Measurements from ENCODE around the gene GPC1.

- no peak for TF ChIP-seq EZH2 (IDR thresholded peaks at IDR 0.05; ENCODE audit: borderline replicate concordance, low read depth, low read length, severe bottlenecking)
- no peak for TF ChIP-seq CTCF (IDR thresholded peaks at IDR 0.05; ENCODE audit: extremely low read depth in 1 of 2, insufficient read depth in 1 of 2, low read depth in 1 of 2, low read length in 2 of 2)
- no peak for TF ChIP-seq POLR2A (IDR thresholded peaks at IDR 0.05; ENCODE audit: low read depth, low read length)
- TF ChIP-seq JUN (IDR thresholded peaks at IDR 0.05; ENCODE audit: borderline replicate concordance, insufficient read depth, insufficient read length, low read depth): no peak
- TF ChIP-seq MAX (IDR thresholded peaks at IDR 0.05; ENCODE audit: insufficient read depth, insufficient read length): no peak
- no peak for TF ChIP-seq GATA2 (IDR thresholded peaks at IDR 0.05; ENCODE audit: insufficient read depth, insufficient read length, low read depth, low read length)
These were observed 43.1 kb upstream of the GPC1 start for GRCh38 chr2:240392084-240392947.
